K562 (cell line): Measurements from ENCODE around the gene TTC28. TPM values are rescaled to one million over a fixed set of nuclear protein-coding genes. Genes with fewer than 3 reads are reported as not detected.

ENCODE experiments used
- ATAC-seq: fragments of 200-7000 bp; cut with Tn5 transposase; 3 replicates; pipeline ENCODE4 v1.9.1; 2020; ENCODE audit warnings: moderate library complexity
- BruUV-seq: library from RNA; stranded (reverse); fragments of 400-500 nt; replicated peaks from 2 replicates; lab custom pipeline; 2021; lab: Mats Ljungman, UMichigan
- CTCF ChIA-PET: fragments of 300-600 bp; formaldehyde crosslinking; extraction: SDS; loops from one replicate; lab custom pipeline; 2021; ENCODE audit warnings: low intra/inter-chr PET ratio; lab: Yijun Ruan, JAX
- POLR2A ChIA-PET: fragments of 300-600, 350-650 bp; sonication (Branson Sonifier 250); formaldehyde crosslinking; extraction: SDS; loops from one replicate; lab custom pipeline; 2021; ENCODE audit warnings: antibody characterized with exemption, inconsistent platforms; lab: Yijun Ruan, JAX
- DNase-seq, 4 experiments: peaks; one replicate each; pipeline versions ENCODE4 v3.0.0 to v3.0.0-alpha.2; 2011 to 2018; ENCODE audit warnings: low spot score in 3 of 4, mixed read lengths in 3 of 4; ENCODE audit errors: extremely low read depth in 1 of 4
- FAIRE-seq: peaks from 2 replicates; lab custom pipeline; 2011; peaks lifted over from hg19 to GRCh38; lab: Jason Lieb, UNC
- H2AFZ ChIP-seq: 2 replicates; pipeline ENCODE4 v1.6.0; 2011; ENCODE audit warnings: low read depth, low read length, control low read depth, inconsistent platforms
- H3K27ac ChIP-seq: fragments of 200-600 bp; 3 replicates; pipeline ENCODE4 v1.8.0; 2011; ENCODE audit warnings: low read depth, mild to moderate bottlenecking, control low read depth, inconsistent platforms, low read length, moderate library complexity, mixed read lengths; ENCODE audit errors: extremely low read depth
- H3K27me3 ChIP-seq, 2 experiments: fragments of 300-600 bp in 1 of 2; 2 replicates in 1 of 2; 3 replicates in 1 of 2; pipeline versions ENCODE4 v1.6.0 to v1.8.0; 2011; ENCODE audit warnings: inconsistent platforms in 2 of 2, low read length in 2 of 2, mild to moderate bottlenecking in 1 of 2, mixed read lengths in 1 of 2, moderate library complexity in 1 of 2; ENCODE audit not compliant: control insufficient read depth in 2 of 2, insufficient read depth in 2 of 2
- H3K36me3 ChIP-seq: fragments of 300-600 bp; 3 replicates; pipeline ENCODE4 v1.8.0; 2011; ENCODE audit warnings: mild to moderate bottlenecking, low read length, inconsistent platforms; ENCODE audit not compliant: control insufficient read depth, insufficient read depth
- H3K4me1 ChIP-seq, 2 experiments: fragments of 200-600 bp in 1 of 2; replicated peaks in 1 of 2; 2 replicates in 1 of 2; 3 replicates in 1 of 2; pipeline versions ENCODE4 v1.5.1 to v1.8.0; 2011; ENCODE audit warnings: inconsistent platforms in 2 of 2, low read length in 2 of 2, mild to moderate bottlenecking in 1 of 2, mixed read lengths in 1 of 2, moderate library complexity in 1 of 2; ENCODE audit not compliant: control insufficient read depth in 2 of 2, insufficient read depth in 2 of 2
- H3K4me2 ChIP-seq: 2 replicates; pipeline ENCODE4 v1.6.1; 2011; ENCODE audit warnings: low read length, control low read depth, inconsistent platforms, mixed read lengths; ENCODE audit not compliant: insufficient read depth
- H3K4me3 ChIP-seq: fragments of 200-600 bp; sonication (generic), shearing (Covaris generic); 2 replicates; pipeline ENCODE4 v1.5.1; 2016; ENCODE audit warnings: control low read depth, inconsistent platforms
- H3K79me2 ChIP-seq: fragments of 200-600 bp; 3 replicates; pipeline ENCODE4 v1.8.0; 2011; ENCODE audit warnings: low read length, inconsistent platforms; ENCODE audit not compliant: control insufficient read depth, insufficient read depth
- H3K9ac ChIP-seq, 2 experiments: 2 replicates each; pipeline versions ENCODE4 v1.6.0 to v1.6.1; 2011; ENCODE audit warnings: low read depth in 2 of 2, low read length in 2 of 2, control low read depth in 1 of 2, inconsistent platforms in 1 of 2, mild to moderate bottlenecking in 1 of 2, mixed read lengths in 1 of 2; ENCODE audit not compliant: insufficient read depth in 1 of 2
- H3K9me1 ChIP-seq: one replicate; pipeline ENCODE4 v1.6.0; 2011; ENCODE audit warnings: inconsistent platforms, mild to moderate bottlenecking, low read length, moderate library complexity; ENCODE audit not compliant: control insufficient read depth, insufficient read depth
- H3K9me3 ChIP-seq: replicated peaks from 2 replicates; pipeline ENCODE4 v1.5.1; 2011; ENCODE audit warnings: low read depth, low read length, inconsistent platforms; ENCODE audit not compliant: control insufficient read depth, insufficient read depth
- H4K20me1 ChIP-seq: replicated peaks from 2 replicates; pipeline ENCODE4 v1.6.1; 2011; ENCODE audit warnings: low read length, inconsistent platforms, mixed read lengths; ENCODE audit not compliant: control insufficient read depth, insufficient read depth
- BCOR ChIP-seq: fragments of 450-650 bp; IDR thresholded peaks from 2 replicates; pipeline ENCODE4 v1.6.1; 2016
- DIDO1 ChIP-seq: fragments of 450-650 bp; IDR thresholded peaks from 2 replicates; pipeline ENCODE4 v1.6.1; 2016; ENCODE audit warnings: low read depth, missing biosample characterization, missing genetic modification characterization
- ESRRA ChIP-seq: fragments of 450-650 bp; IDR thresholded peaks from 2 replicates; pipeline ENCODE4 v1.6.1; 2014; ENCODE audit warnings: low read depth, mild to moderate bottlenecking, moderate library complexity, borderline replicate concordance
- HDGF ChIP-seq: fragments of 450-650 bp; IDR thresholded peaks from 2 replicates; pipeline ENCODE4 v1.6.1; 2016
- MXI1 ChIP-seq: IDR thresholded peaks from 2 replicates; pipeline ENCODE4 v1.6.1; 2011; ENCODE audit warnings: low read depth, mild to moderate bottlenecking, improper control_type of control experiment, low read length
- RFX7 ChIP-seq: fragments of 250-450 bp; sonication (Bioruptor Pico); IDR thresholded peaks from 2 replicates; pipeline ENCODE4 v1.5.1; 2021; ENCODE audit warnings: mild to moderate bottlenecking
- SMAD1 ChIP-seq: fragments of 150-350 bp; IDR thresholded peaks from 2 replicates; pipeline ENCODE4 v1.6.1; 2014; ENCODE audit warnings: low read length, low read depth; ENCODE audit not compliant: partially characterized antibody
- SP1 ChIP-seq: sonication (generic); formaldehyde crosslinking; IDR thresholded peaks from 2 replicates; pipeline ENCODE4 v1.8.1; 2022; ENCODE audit warnings: mild to moderate bottlenecking, missing genetic modification reagents
- ZNF124 ChIP-seq: sonication (generic); formaldehyde crosslinking; IDR thresholded peaks from 2 replicates; pipeline ENCODE4 v1.8.1; 2022; ENCODE audit warnings: missing genetic modification reagents
- ZNF395 ChIP-seq: fragments of 200-800 bp; sonication (Bioruptor generic); IDR thresholded peaks from 2 replicates; pipeline ENCODE4 v1.6.1; 2017; ENCODE audit warnings: missing genetic modification characterization, missing compliant biosample characterization
- ZNF717 ChIP-seq: fragments of 250-450 bp; sonication (Bioruptor Pico); IDR thresholded peaks from 2 replicates; pipeline ENCODE4 v1.5.0; 2021
- WGBS: fragments of 100-300 bp; shearing (Covaris generic); methylation state at CpG from one replicate; pipeline ENCODE4 v1.1.6; 2016; ENCODE audit warnings: low coverage, mixed read lengths; ENCODE audit not compliant: insufficient coverage; ENCODE audit errors: missing lambda C conversion rate; 5-methylcytosine and 5-hydroxymethylcytosine counted together
- in situ Hi-C: fragments of 300-500 bp; cut with MboI; formaldehyde crosslinking; loops from 4 replicates; pipeline ENCODE4 v1.15.0; 2018; ENCODE audit warnings: inconsistent platforms, mixed read lengths
- intact Hi-C: fragments of 100-400 bp; cut with micrococcal nuclease; formaldehyde crosslinking; loops from 2 replicates; pipeline ENCODE4 v1.14.2; 2022
- polyA plus RNA-seq, 8 experiments: library from polyadenylated mRNA; depleted of rRNA in 4 of 8; stranded (reverse) in 5 of 8; unstranded in 3 of 8; fragments of >200 nt; fragmentation: Nextera tagmentation in 2 of 8; fragmentation: Illumina TruSeq in 1 of 8; extraction: Ambion mirVana in 2 of 8; extraction: Trizol in 1 of 8; gene quantifications; 2 replicates each; pipeline versions ENCODE4 v1.2.1 to v1.2.3, GENCODE V29; 2011 to 2014; ENCODE audit warnings: inconsistent platforms in 1 of 8, missing spikeins in 1 of 8
- total RNA-seq, 7 experiments: library from RNA; depleted of rRNA in 6 of 7; stranded (reverse); fragments of >200 nt in 6 of 7; fragmentation: Illumina TruSeq in 2 of 7; extraction: Trizol in 2 of 7; gene quantifications; 2 replicates each; pipeline versions ENCODE4 v1.2.1 to v1.2.3, GENCODE V29; 2011 to 2021; ENCODE audit warnings: low replicate concordance in 1 of 7
- TF ChIP-seq, protein P1 (sequence below), 2 experiments: fragments of 250-450 bp in 1 of 2; fragments of 450-650 bp in 1 of 2; sonication (Bioruptor Pico) in 1 of 2; IDR thresholded peaks; 2 replicates each; pipeline versions ENCODE4 v1.6.1 to v1.8.0; 2016 to 2021; ENCODE audit warnings: mild to moderate bottlenecking in 2 of 2, moderate library complexity in 2 of 2, missing compliant biosample characterization in 1 of 2, missing genetic modification characterization in 1 of 2

Gene TTC28
- total and polyA plus RNA-seq, 9 of the 15 experiments (the other 6 are each of a cell fraction or from before 2014, with no cell fraction given) = 0.22 to 10.7 (median 3.1) TPM

DNA sequence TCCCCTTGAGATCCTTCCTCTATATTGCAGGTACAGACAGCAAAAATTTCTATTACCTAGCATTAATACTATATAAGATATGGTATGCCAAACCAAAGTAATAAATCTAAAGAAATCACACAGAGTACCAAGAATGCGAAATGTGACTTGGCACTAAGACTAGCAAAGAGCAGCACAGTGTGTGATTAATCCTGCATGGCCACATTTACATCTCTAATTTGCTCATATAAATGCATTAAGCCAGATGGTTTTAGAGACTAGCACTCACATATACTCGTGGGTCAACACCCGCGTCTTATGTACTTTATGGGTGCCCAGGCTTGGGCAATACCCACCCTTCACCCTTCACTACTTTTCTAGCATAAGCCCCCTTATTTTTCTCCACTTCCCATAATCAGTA, 213.2 kb downstream of the TTC28 start:
- ChIA-PET CTCF (no interaction called here), POLR2A (no interaction called here)
- ATAC-seq (no peak), FAIRE-seq (no peak), DNase-seq (no peak)
- Histone ChIP-seq H3K27me3 (no peaks in the 10 kb centered on the region), H3K79me2 (no peaks in the 10 kb centered on the region), H2AFZ (no peak overlapping the region), H4K20me1 (no peaks in the 10 kb centered on the region), H3K9me3 (no peaks in the 10 kb centered on the region), H3K4me2 (no peak overlapping the region), H3K4me1 (no peaks in the 10 kb centered on the region; a peak in 1 of 5 replicates), H3K36me3 (no peaks in the 10 kb centered on the region), H3K9ac (no peak overlapping the region), H3K9me1 (no peaks in the 10 kb centered on the region), H3K4me3 (no peak overlapping the region), H3K27ac (no peak overlapping the region)
- 71% methylated on average over 4 of the region's 4 CpGs for WGBS
- BruUV-seq = no TSS peak
- TF ChIP-seq RFX7 = no peak
- no peak for TF ChIP-seq SP1 (CRISPR knock-in tag)
- TF ChIP-seq ZNF124 (CRISPR knock-in tag) = no peak
- TF ChIP-seq DIDO1 = no peak
- no peak for TF ChIP-seq HDGF
- TF ChIP-seq BCOR = no peak
- TF ChIP-seq MXI1 = no peak
- no peak for TF ChIP-seq ESRRA
- TF ChIP-seq ZNF717 (CRISPR knock-in tag) = no peak
- TF ChIP-seq, protein P1, sequence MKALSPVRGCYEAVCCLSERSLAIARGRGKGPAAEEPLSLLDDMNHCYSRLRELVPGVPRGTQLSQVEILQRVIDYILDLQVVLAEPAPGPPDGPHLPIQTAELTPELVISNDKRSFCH (CRISPR knock-in tag; IDR thresholded peaks at IDR 0.05) = no peak
- TF ChIP-seq, protein P1 (tag; IDR thresholded peaks at IDR 0.05) = no peak
- no peak for TF ChIP-seq ZNF395 (CRISPR knock-in tag)
- no peak for TF ChIP-seq SMAD1
- intact Hi-C loops (no loop called here), in situ Hi-C loops (no loop called here)
